H54 (cell line): ENCODE data around the gene AMIGO1.

Experiments
- DNase-seq: peaks from one replicate; pipeline ENCODE4 v3.0.0; 2011; ENCODE audit warnings: low spot score, mixed read lengths; ENCODE audit not compliant: insufficient read length
- FAIRE-seq: peaks from 3 replicates; lab custom pipeline; 2011; peaks lifted over from hg19 to GRCh38; lab: Jason Lieb, UNC
- POLR2A ChIP-seq: IDR thresholded peaks from 2 replicates; pipeline ENCODE4 v1.6.1; 2011; ENCODE audit warnings: low read depth, mild to moderate bottlenecking, low read length

The AMIGO1 gene

DNA sequence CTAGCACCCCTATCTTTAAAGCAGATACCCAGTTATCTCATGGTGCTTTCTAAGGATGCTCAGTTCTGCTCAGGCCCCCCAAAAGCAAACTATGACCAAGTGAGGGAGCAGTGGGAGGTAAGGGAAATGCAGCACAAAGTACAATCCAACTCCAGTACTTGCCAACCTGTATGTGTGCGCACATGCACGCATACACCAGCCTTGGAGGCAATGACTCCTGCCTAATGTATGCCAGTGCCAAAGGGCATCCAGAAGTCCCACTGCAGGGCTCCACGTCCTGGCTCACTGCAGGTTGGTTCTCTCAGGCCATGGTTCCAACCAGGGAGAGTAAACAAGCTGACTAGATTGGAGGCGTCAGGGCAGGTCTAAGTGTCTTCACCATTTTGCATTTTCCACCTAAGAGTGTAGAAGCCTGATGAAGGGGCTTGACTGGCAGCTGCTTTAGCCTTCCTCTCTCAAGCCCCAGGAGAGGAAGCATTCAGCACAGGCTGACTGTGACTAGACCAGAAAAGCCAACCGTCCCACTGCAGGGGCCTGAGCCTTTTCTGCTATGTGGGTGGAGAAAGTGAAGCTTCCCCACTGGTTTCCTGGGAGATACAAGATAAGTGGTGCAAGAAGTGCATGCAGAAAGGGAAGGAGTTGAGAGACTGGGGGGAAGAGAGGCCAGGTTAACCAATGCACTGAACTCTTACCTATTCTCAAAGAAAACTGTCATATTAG, 7.7 kb downstream of the AMIGO1 start:
- TF ChIP-seq POLR2A, result no peak
- FAIRE-seq, result no peak
- no peak for DNase-seq

GRCh38 chr1:109500941-109501381, 8.6 kb downstream of the AMIGO1 start:
- FAIRE-seq (no peak), DNase-seq (no peak)
- TF ChIP-seq POLR2A, result no peak

DNA sequence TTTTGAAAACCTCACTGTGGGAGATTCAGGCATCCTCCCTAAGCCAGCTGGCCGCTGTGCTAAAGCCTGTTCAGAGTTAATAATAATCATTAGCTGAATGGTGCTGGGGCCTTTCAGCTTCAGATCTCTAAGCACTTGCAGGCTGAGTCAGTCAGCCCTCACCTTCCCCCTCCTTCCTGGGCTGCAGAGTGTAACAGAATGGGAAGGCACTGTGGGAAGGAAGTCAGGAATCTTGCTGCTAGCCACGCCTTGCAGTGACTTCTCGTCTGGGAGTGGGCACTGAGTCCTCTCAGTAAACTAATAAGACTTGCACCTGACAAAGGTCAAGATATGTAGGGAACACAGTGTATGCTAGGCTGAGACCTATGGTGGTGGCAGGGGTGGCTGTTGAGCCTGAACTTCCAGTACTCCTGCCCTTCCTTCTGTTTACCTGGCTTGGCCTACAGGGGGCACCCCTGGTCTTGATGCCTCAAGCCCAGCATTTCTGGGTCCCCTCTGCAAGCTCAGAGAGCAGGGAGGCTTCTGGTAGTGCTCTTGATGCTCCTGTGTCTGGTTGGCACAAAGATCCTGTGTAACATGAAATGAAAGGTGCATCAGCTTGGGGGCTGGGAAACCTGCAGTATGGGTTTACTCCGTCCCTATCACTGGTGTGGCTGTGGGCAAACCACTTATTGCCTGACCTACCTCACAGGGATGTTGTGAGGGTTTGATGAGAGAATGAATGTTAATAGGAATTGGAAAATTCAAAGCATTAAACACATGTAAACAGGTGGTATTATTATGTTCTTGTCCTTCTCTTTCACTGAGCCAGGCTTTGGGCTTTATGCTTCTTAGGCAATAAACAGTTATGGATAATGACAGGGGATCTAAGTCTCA, 9.6 kb downstream of the AMIGO1 start:
- FAIRE-seq, result no peak
- no peak for TF ChIP-seq POLR2A
- no peak for DNase-seq

GRCh38 chr1:109499081-109499480, 10.4 kb downstream of the AMIGO1 start:
- DNase-seq, result no peak

DNA sequence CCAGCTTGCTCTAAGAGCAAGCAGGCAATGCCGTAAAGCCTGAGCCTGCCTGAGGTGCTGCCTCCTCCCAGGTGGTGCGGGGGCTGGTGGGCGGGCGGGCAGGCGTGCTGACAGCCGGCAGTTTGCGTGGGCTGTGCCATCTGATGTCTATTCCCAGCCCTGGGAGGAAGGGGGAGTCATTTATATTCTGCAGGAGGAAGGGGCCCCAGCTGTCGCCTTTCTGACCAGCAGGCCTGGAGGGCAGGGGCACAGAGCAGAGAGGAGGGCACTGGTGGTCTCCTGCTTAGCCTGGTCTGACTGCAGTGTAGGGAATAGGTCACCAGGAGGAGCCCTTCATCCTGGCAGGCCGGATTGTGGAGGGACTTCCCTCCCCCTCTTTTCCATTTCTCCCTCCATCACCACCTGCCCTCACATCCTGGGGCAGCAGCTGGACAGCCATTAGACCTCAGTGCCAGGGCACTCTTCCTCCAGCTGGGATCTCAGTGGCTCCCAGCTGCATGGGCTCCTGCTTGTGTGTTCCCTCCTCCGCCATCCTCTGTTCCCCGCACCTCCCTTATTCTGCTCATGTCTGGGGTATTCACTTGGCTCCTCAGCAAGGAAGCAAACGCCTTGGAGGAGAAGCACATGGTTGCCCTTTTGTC, 11.2 kb downstream of the AMIGO1 start:
- DNase-seq, result no peak
- TF ChIP-seq POLR2A, result no peak
- no peak for FAIRE-seq

More at GRCh38 chr1:109499081-109499480, 10.4 kb downstream of the AMIGO1 start:
- FAIRE-seq, result no peak
- no peak for TF ChIP-seq POLR2A

DNA sequence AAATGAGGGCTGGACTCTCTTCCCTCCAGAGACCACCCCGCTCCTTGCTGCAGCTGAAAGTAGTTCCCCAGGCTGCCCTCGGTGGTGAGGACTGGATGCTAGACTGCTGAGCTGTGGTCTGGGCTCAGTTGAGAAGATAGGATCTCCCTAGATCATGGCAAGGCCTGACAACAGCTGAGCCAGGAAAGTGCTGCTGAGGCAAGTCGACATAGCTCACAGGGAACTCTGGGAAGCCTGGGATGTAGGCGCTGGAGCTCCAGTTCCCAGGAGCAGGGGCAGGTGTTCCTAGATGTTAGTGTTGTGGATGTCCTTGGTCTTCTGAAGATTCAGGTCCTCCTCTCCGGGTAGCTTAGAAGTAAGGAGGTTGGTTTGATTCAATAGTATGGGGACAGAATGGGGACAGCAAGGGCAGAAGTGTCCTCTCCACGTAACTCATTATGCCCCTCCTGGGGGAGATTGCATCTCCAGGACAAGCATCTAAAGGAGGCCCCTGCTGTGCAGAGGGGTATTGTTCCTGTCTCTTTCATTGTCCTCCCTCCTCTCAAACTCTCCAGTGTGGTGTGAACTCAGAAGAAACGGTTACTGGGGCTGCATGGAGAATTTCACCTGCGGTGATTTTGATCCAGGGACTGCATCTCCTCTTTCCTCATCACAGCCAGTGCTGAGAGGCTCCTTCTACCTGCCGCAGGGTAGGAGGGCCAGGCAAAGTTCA, 11.9 kb downstream of the AMIGO1 start:
- no peak for DNase-seq
- no peak for TF ChIP-seq POLR2A
- no peak for FAIRE-seq

GRCh38 chr1:109495738-109496137, 13.8 kb downstream of the AMIGO1 start:
- no peak for TF ChIP-seq POLR2A
- FAIRE-seq (no peak), DNase-seq (no peak)

- peak; percentile 65 for TF ChIP-seq POLR2A
- peak; percentile 92 for DNase-seq
- FAIRE-seq, result no peak
These were observed 15.6 kb downstream of the AMIGO1 start, which contains the start of gene CYB561D1 for GRCh38 chr1:109493805-109494539. Gene CYB561D1 (plus strand): TSS chr1:109494094. CDS start chr1:109494140, 46 bp downstream.

DNA sequence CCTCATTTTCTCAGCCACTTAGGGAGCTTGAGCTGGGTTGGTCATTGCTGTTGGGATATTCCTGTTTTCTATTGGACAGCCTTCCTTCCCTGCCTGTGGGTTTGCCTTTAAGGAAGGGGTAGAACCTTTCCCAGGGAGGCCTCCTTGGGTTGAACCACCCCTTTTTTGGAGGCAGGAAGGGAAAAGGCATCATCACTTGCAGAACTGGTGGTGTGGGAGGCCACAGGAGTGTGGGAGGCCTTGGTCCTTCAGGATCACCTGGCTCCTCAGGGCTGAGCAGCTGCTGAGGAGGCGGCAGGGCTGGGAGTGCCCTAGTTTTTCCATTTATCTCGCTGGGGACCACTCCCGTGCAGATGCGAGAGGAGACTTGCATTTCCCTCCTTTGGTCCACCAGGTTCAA, 16.3 kb downstream of the AMIGO1 start:
- TF ChIP-seq POLR2A, result no peak
- no peak for FAIRE-seq
- no peak for DNase-seq

DNA sequence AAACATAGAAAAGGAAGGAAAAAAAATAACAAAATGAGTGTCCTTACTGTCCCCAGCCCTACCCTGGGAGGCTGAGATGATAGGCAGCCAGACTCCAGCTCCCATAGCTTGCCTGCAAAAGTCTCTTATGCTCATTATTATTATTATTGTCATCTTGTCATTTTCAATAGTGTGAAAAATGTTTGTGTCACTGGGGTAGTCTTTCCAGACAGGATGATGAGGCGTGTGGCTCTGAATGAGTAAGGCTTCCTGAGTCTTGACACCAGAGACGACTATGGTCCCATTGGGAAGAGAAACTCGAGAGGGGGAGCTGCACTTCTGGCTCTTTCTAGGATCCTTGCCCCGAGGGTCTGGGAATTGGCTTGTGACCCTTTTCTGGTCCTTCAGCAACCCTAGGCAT, 16.7 kb downstream of the AMIGO1 start:
- FAIRE-seq (no peak), DNase-seq (no peak)
- no peak for TF ChIP-seq POLR2A

DNA sequence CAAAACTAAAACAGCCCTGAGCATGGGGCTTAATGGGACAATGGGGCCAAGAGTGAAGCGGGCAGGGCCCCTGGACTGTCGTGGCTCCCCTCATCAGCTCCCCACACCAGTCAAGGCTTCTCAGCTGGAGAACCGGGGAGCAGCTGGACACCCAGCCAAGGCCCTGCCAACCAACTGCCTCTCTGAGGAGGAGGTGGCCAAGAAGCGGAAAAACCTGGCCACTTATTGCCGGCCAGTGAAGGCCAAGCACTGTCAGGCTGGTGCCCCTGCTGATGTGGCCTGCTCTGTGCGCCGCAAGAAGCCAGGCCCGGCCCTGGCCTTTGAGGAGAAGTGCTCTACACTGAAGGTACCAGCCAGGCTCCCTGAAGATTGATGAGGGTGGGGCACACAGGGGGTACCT, 18.2 kb downstream of the AMIGO1 start:
- TF ChIP-seq POLR2A, result no peak
- DNase-seq (no peak), FAIRE-seq (no peak)

DNA sequence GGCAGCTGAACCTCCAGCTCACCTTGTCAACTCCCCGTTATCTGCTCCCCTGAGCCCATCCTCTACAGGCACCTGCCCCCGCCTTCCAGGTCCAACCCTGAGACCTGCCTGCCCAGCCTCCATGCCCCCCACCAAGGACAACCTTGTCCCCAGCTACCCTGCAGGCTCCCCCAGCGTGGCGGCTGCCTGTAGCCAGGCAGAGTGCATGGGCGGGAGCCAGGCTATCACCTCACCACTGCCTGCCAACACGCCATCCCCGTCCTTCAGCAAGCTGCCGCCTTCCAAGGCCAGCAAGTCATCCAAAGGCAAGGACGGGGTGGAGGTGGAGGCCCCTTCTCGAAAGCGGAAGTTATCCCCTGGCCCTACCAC, 18.6 kb downstream of the AMIGO1 start:
- FAIRE-seq, result no peak

More for the DNA sequence above, 18.6 kb downstream of the AMIGO1 start:
- no peak for TF ChIP-seq POLR2A
- DNase-seq, result no peak
